ENCODE data around the gene C22orf42.

Gene C22orf42

GRCh38 chr22:32132783-32133182 is 26.3 kb downstream of the C22orf42 start:
- DNase-seq = no peak

- DNase-seq = no peak
Measured at GRCh38 chr22:32132126-32132525, 27.0 kb downstream of the C22orf42 start.

GRCh38 chr22:32130464-32130863 is 28.6 kb downstream of the C22orf42 start:
- no peak for DNase-seq

- DNase-seq = no peak
Measured at GRCh38 chr22:32127904-32128303, 31.2 kb downstream of the C22orf42 start.

- DNase-seq = no peak
Measured at GRCh38 chr22:32123657-32124056, 35.4 kb downstream of the C22orf42 start.

GRCh38 chr22:32122899-32123298 is 36.2 kb downstream of the C22orf42 start:
- DNase-seq = no peak

- DNase-seq = no peak
Measured at GRCh38 chr22:32120603-32121002, 38.5 kb downstream of the C22orf42 start.

- DNase-seq = no peak
Measured at GRCh38 chr22:32119568-32120235, 39.4 kb downstream of the C22orf42 start.

GRCh38 chr22:32112380-32112779 is 46.7 kb downstream of the C22orf42 start:
- DNase-seq = no peak

GRCh38 chr22:32106930-32107329 is 52.2 kb downstream of the C22orf42 start:
- no peak for DNase-seq

GRCh38 chr22:32103658-32104315 is 55.3 kb downstream of the C22orf42 start:
- DNase-seq = no peak

GRCh38 chr22:32100711-32101110 is 58.4 kb downstream of the C22orf42 start:
- DNase-seq = no peak
